Loucy (cell line): ENCODE data around the gene L1CAM.

Experiments used
- EZH2phosphoT487 ChIP-seq: fragments of 200-600 bp; IDR thresholded peaks from 2 replicates; pipeline ENCODE4 v1.6.1; 2018; ENCODE audit warnings: antibody characterized with exemption, mild to moderate bottlenecking, moderate library complexity, borderline replicate concordance
- TF ChIP-seq, protein P1 (sequence below): fragments of 200-600 bp; sonication (generic); conservative IDR thresholded peaks from 2 replicates; pipeline ENCODE4 v1.5.1; 2014; ENCODE audit warnings: mild to moderate bottlenecking, antibody characterized with exemption, low read length

DNA sequence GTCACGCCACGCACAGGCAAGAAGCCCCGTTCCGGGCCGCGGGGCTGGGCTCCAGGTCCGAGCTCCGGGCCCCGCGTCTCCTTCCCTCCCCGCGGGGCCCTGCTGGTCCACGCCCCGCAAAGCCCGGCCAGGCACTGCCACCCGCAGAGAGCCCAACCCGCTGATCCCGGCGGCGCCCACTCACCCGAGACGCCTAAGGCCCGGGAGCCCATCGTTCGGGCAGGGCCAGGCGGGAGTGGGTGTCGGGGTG is 56.5 kb downstream of the L1CAM start:
- TF ChIP-seq, protein P1, sequence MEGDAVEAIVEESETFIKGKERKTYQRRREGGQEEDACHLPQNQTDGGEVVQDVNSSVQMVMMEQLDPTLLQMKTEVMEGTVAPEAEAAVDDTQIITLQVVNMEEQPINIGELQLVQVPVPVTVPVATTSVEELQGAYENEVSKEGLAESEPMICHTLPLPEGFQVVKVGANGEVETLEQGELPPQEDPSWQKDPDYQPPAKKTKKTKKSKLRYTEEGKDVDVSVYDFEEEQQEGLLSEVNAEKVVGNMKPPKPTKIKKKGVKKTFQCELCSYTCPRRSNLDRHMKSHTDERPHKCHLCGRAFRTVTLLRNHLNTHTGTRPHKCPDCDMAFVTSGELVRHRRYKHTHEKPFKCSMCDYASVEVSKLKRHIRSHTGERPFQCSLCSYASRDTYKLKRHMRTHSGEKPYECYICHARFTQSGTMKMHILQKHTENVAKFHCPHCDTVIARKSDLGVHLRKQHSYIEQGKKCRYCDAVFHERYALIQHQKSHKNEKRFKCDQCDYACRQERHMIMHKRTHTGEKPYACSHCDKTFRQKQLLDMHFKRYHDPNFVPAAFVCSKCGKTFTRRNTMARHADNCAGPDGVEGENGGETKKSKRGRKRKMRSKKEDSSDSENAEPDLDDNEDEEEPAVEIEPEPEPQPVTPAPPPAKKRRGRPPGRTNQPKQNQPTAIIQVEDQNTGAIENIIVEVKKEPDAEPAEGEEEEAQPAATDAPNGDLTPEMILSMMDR = no peak
- TF ChIP-seq EZH2phosphoT487 = no peak
